ENCODE data around the gene WWC1.
"Not testable (repeated sequence)": the region's sequence is repeated elsewhere in the genome, so short reads cannot be mapped to it uniquely, and the experiment has no call there.

Gene WWC1

GRCh38 chr5:168310541-168310940 is 19.1 kb downstream of the WWC1 start:
- DNase-seq: not testable (repeated sequence)

GRCh38 chr5:168311061-168311566 is 19.7 kb downstream of the WWC1 start:
- no peak for DNase-seq

GRCh38 chr5:168312606-168313295 is 21.3 kb downstream of the WWC1 start:
- DNase-seq: no peak

- no peak for DNase-seq
Measured at GRCh38 chr5:168313596-168314204, 22.3 kb downstream of the WWC1 start.

GRCh38 chr5:168314735-168315411 is 23.4 kb downstream of the WWC1 start:
- DNase-seq: no peak

- DNase-seq: no peak
Measured at GRCh38 chr5:168315416-168316138, 24.1 kb downstream of the WWC1 start.

- DNase-seq: no peak
Measured at GRCh38 chr5:168316139-168316578, 24.7 kb downstream of the WWC1 start.

- DNase-seq: no peak
Measured at GRCh38 chr5:168317096-168317520, 25.7 kb downstream of the WWC1 start.

GRCh38 chr5:168317521-168318147 is 26.2 kb downstream of the WWC1 start:
- DNase-seq: no peak

- no peak for DNase-seq
Measured at GRCh38 chr5:168318240-168318639, 26.8 kb downstream of the WWC1 start.

- no peak for DNase-seq
Measured at GRCh38 chr5:168319774-168320173, 28.3 kb downstream of the WWC1 start.

GRCh38 chr5:168320805-168321204 is 29.4 kb downstream of the WWC1 start:
- DNase-seq: no peak

GRCh38 chr5:168324859-168325630 is 33.6 kb downstream of the WWC1 start:
- DNase-seq: no peak

- no peak for DNase-seq
Measured at GRCh38 chr5:168327019-168327421, 35.6 kb downstream of the WWC1 start.

- DNase-seq: no peak
Measured at GRCh38 chr5:168327451-168327850, 36.0 kb downstream of the WWC1 start.

- no peak for DNase-seq
Measured at GRCh38 chr5:168327994-168328393, 36.5 kb downstream of the WWC1 start.

- peak in 1 of 2 donors; percentile 16 for DNase-seq
Measured at GRCh38 chr5:168328814-168329213, 37.4 kb downstream of the WWC1 start.

GRCh38 chr5:168329302-168329701 is 37.9 kb downstream of the WWC1 start:
- no peak for DNase-seq

GRCh38 chr5:168332042-168332441 is 40.6 kb downstream of the WWC1 start:
- no peak for DNase-seq

- DNase-seq: no peak
Measured at GRCh38 chr5:168334280-168334679, 42.8 kb downstream of the WWC1 start.

- no peak for DNase-seq
Measured at GRCh38 chr5:168334695-168335094, 43.2 kb downstream of the WWC1 start.

GRCh38 chr5:168337361-168337760 is 45.9 kb downstream of the WWC1 start:
- no peak for DNase-seq

All from inflammatory macrophage (primary cell).